PFSK-1 (cell line): Measurements from ENCODE around the gene PIGBOS1.

Source experiments
- REST ChIP-seq, 2 experiments: IDR thresholded peaks; 2 replicates each; pipeline versions ENCODE4 v1.6.1 to v1.8.0; 2011 to 2012; ENCODE audit warnings: low read depth in 2 of 2, low read length in 2 of 2, control low read depth in 1 of 2, inconsistent platforms in 1 of 2, mild to moderate bottlenecking in 1 of 2, moderate library complexity in 1 of 2; ENCODE audit not compliant: insufficient read depth in 1 of 2
- TAF1 ChIP-seq: IDR thresholded peaks from 2 replicates; pipeline ENCODE4 v1.6.1; 2012; ENCODE audit warnings: low read length, control low read depth, borderline replicate concordance; ENCODE audit not compliant: insufficient read depth

GRCh38 chr15:55283379-55284147 is 35.4 kb downstream of the PIGBOS1 start:
- TF ChIP-seq REST (IDR thresholded peaks at IDR 0.05; ENCODE audit: insufficient read depth in 1 of 2, low read depth in 2 of 2, low read length in 2 of 2): no peak
- TF ChIP-seq TAF1: no peak
